IPS-20b (cell line): Measurements from ENCODE around the gene TEKT3.

ENCODE experiments used
- H3K27ac ChIP-seq: one replicate; pipeline ENCODE4 v1.5.1; 2013; ENCODE audit warnings: low read length
- H3K27me3 ChIP-seq: 2 replicates; pipeline ENCODE4 v1.6.1; 2013; ENCODE audit warnings: mild to moderate bottlenecking, low read length, inconsistent platforms; ENCODE audit not compliant: insufficient read depth
- H3K36me3 ChIP-seq: 2 replicates; pipeline ENCODE4 v1.6.1; 2013; ENCODE audit warnings: low read depth, mild to moderate bottlenecking, inconsistent platforms, low read length, moderate library complexity; ENCODE audit not compliant: insufficient read depth
- H3K4me1 ChIP-seq: 2 replicates; pipeline ENCODE4 v1.6.1; 2013; ENCODE audit warnings: mild to moderate bottlenecking, control low read depth, inconsistent platforms, low read length, moderate library complexity; ENCODE audit not compliant: insufficient read depth
- H3K4me3 ChIP-seq: 2 replicates; pipeline ENCODE4 v1.5.1; 2013; ENCODE audit warnings: mild to moderate bottlenecking, low read length, inconsistent platforms
- H3K9ac ChIP-seq: 2 replicates; pipeline ENCODE4 v1.6.1; 2013; ENCODE audit warnings: low read depth, mild to moderate bottlenecking, inconsistent platforms, low read length, moderate library complexity
- H3K9me3 ChIP-seq: 2 replicates; pipeline ENCODE4 v1.6.1; 2013; ENCODE audit warnings: mild to moderate bottlenecking, low read depth, low read length, inconsistent platforms; ENCODE audit not compliant: insufficient read depth

TEKT3 gene

DNA sequence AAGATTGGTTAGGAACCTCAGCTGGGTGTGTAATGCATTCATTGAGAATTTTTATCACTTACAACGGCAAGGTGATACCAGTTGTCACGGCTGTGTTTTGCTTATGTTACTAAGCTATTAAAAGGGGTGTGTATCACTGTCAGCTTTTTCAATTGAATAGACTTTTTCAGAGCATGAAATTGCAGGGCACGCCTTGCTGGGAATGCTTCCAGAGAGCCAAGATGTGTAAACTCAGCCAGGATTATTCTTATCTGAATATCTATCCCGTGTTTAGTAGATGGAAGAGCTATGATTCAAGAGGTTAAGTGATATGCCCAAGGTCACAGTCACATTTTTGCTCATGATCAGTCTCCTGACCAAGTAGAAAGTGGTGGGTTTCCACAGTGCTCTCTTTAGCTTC is 6.6 kb upstream of the TEKT3 start:
- Histone ChIP-seq H3K36me3 (no peaks in the 10 kb centered on the region), H3K4me3 (no peak overlapping the region), H3K27me3 (peaks cover 7% of the 10 kb centered on the region), H3K27ac (no peak overlapping the region), H3K4me1 (no peaks in the 10 kb centered on the region), H3K9ac (no peak overlapping the region), H3K9me3 (no peaks in the 10 kb centered on the region)

DNA sequence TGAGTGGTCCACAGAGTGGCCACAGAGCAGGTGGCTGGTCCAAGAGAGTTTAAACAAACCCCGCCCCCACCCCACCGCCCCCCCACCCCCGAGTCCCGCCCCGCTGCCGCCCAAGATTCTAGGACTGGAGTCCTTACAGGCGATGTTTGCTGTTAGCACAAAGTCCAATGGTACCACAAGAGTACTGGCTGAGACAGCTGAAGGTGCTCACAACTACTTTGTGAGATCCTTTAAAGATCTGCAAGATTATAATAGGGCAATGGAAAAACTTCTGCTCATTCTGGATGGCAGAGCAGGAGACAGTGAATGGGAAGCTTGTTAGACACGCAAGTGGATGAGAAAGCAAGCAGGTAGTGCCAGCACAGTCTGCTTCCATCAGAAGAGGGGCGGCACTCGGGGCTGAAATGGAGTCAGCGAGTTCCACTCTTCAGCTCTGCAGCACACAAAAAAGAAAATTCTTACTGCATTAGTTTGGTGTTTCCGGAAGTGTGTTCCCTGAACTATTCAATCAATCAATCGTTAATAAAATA is 4.7 kb upstream of the TEKT3 start:
- no peak overlapping the region for H3K4me3 ChIP-seq
- H3K36me3 ChIP-seq = no peaks in the 10 kb centered on the region
- no peak overlapping the region for H3K27ac ChIP-seq
- H3K9me3 ChIP-seq = no peaks in the 10 kb centered on the region
- H3K4me1 ChIP-seq = peaks cover 4% of the 10 kb centered on the region; the same call in 1 of the 2 replicates
- H3K9ac ChIP-seq = no peak overlapping the region
- H3K27me3 ChIP-seq = peaks cover 23% of the 10 kb centered on the region

DNA sequence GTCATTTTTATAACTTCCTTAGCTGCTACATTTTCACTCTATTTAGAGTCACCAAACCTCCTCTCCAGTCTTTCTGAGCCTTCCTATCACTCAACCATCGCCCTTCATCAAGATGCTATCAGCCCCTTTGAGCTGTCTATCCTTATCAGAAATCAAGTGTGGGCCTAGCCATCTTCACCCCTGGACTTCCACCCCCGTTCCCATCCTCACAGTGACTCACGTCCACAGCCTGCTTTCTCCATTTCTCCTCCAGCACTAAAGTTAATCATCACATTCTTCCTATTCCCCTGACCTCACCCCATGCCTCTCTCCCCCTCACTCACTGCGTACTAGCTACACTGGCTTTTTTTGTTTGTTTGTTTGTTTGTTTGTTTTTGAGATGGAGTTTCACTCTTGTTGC is 2.4 kb upstream of the TEKT3 start:
- Histone ChIP-seq H3K4me1 (peaks cover 4% of the 10 kb centered on the region; the same call in 1 of the 2 replicates), H3K27me3 (peaks cover 32% of the 10 kb centered on the region), H3K4me3 (no peak overlapping the region), H3K27ac (no peak overlapping the region), H3K9ac (no peak overlapping the region), H3K9me3 (no peaks in the 10 kb centered on the region), H3K36me3 (no peaks in the 10 kb centered on the region)

DNA sequence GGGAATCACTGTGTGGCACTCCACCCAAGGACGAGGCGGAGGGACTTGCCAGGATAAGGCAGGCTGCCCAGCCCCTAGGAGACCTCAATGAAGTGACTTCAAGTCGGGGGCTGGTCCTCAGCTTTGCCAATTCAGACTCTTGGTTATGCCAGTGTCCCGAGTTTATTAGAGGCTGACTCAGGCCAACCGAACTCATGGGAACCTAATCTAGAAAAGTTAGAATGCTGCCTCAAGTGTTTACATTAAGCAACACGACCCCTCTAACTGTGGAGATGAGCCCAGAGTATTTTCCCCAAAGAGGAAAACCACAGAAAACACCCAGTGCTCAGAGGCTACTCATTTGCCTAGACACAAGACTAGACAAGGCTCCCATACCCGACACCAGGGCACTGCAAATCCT is 1.1 kb upstream of the TEKT3 start:
- H3K27me3 ChIP-seq = peaks cover 32% of the 10 kb centered on the region
- H3K27ac ChIP-seq = no peak overlapping the region
- H3K36me3 ChIP-seq = no peaks in the 10 kb centered on the region
- H3K4me3 ChIP-seq = no peak overlapping the region
- H3K9ac ChIP-seq = no peak overlapping the region
- peaks cover 4% of the 10 kb centered on the region; the same call in 1 of the 2 replicates for H3K4me1 ChIP-seq
- 0 out of 2 replicates have a peak, but pooled peaks cover 5% of the 10 kb centered on the region for H3K9me3 ChIP-seq

DNA sequence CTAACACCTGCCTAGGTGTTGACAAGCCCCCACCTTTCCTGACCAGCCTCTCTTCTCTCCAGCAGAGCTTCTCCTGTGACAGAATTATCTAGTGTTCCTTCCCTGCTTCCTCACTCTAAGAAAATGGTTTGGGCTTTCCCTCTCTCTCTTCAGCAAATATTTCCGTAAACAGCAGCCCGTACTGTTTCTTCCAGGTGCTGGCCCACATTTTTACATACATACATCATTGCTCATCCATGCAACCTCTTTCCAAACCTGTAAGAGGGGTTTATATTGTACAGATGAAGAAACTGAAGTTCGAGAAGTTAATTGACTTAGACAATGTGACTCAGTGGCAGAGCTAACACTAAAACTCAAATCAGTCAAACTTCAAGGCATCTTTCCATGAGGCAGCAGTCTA is 569 bp upstream of the TEKT3 start:
- peaks cover 32% of the 10 kb centered on the region for H3K27me3 ChIP-seq
- H3K4me3 ChIP-seq = peak overlapping the region; percentile 94
- H3K36me3 ChIP-seq = no peaks in the 10 kb centered on the region
- H3K9me3 ChIP-seq = 0 out of 2 replicates have a peak, but pooled peaks cover 5% of the 10 kb centered on the region
- H3K9ac ChIP-seq = no peak overlapping the region
- H3K4me1 ChIP-seq = peaks cover 4% of the 10 kb centered on the region; the same call in 1 of the 2 replicates
- H3K27ac ChIP-seq = no peak overlapping the region

DNA sequence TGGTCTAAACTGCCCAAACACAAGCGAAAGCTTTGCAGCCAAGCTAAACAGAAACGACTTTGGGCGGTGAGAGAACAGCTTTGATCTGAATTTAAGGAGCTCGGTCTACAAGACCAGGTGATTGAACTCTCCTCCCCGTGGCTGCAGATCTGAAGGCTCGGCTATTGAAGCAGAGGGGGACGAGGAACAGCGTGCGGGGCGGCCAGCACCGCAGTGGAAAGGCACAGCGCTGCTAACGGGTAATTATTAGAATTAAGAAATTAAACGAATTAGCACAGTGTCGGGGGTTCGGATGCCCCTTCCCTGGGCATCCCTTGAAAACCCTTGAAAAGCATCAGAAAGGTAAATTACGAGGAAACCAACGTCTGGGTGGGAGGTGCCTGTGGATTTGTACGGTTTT is 431 bp downstream of the TEKT3 start:
- Histone ChIP-seq H3K4me1 (peaks cover 4% of the 10 kb centered on the region; the same call in 1 of the 2 replicates), H3K9me3 (0 out of 2 replicates have a peak, but pooled peaks cover 5% of the 10 kb centered on the region), H3K4me3 (peak overlapping the region; percentile 94), H3K36me3 (no peaks in the 10 kb centered on the region), H3K9ac (peak overlapping the region; percentile 65; the same call in 1 of the 2 replicates), H3K27ac (no peak overlapping the region), H3K27me3 (peaks cover 32% of the 10 kb centered on the region)

DNA sequence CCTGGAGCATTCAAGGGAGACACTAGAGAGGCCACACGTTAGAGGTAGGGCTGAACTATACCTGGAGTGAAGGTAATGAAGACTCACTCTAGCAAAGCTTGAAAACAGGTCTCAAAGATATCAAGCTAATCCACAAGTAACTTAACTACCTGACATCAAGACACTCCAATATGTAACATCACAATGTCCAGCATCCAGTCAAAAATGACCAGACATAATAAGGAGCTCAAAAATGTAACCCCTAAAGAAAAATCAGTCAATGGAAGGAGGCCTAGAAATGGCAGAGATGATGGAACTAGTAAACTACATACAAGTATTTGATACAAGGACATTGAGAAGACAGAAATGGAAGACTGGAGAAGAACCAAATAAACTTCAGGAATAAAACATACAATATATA is 6.0 kb downstream of the TEKT3 start:
- peaks cover 9% of the 10 kb centered on the region; the same call in 1 of the 2 replicates for H3K4me1 ChIP-seq
- no peak overlapping the region for H3K9ac ChIP-seq
- H3K36me3 ChIP-seq = no peaks in the 10 kb centered on the region
- H3K27ac ChIP-seq = no peak overlapping the region
- H3K27me3 ChIP-seq = peaks cover 3% of the 10 kb centered on the region
- H3K9me3 ChIP-seq = 0 out of 2 replicates have a peak, but pooled peaks cover 5% of the 10 kb centered on the region
- no peak overlapping the region for H3K4me3 ChIP-seq

DNA sequence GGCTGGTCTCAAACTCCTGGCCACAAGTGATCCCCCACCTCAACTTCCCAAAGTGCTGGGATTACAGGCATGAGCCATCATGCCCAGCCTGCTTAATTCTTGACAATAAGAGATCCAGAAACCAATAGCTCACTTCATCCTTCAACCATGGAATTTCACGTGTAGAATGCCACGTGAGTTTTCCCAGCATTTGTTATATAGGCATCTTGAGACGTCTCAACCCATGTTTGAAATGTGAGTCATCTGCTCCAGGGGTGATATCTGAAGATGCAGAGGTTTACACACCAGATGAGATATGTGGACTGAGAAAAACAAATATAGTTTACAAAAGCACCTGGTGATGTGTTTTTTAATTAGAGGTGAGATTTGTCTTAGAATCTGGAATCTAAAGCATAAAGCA is 7.1 kb downstream of the TEKT3 start:
- Histone ChIP-seq H3K9ac (no peak overlapping the region), H3K9me3 (0 out of 2 replicates have a peak, but pooled peaks cover 5% of the 10 kb centered on the region), H3K4me3 (no peak overlapping the region), H3K4me1 (peaks cover 9% of the 10 kb centered on the region; the same call in 1 of the 2 replicates), H3K27me3 (no peaks in the 10 kb centered on the region), H3K27ac (no peak overlapping the region), H3K36me3 (no peaks in the 10 kb centered on the region)

DNA sequence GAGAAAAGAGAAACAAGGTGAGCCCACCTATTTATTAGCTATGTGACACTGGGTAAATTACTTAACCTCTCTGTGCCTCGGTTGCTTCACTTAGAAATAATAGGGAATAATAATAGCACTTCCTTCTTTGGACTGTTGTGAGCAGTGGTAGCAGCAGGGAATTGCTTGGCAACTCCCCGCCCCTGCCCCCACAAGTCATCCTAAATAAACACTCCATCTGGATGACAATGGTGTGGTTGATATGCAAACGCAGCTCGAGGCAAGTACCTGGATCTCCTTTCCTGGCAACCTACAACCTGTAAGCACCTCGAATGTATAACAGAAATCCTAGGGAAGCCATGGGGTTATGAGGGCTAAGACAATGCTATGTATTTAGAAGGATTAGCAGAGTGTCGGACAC is 9.1 kb downstream of the TEKT3 start:
- Histone ChIP-seq H3K4me3 (peak overlapping the region; percentile 52), H3K4me1 (peaks cover 9% of the 10 kb centered on the region; the same call in 1 of the 2 replicates), H3K36me3 (no peaks in the 10 kb centered on the region), H3K27me3 (no peaks in the 10 kb centered on the region), H3K27ac (no peak overlapping the region), H3K9ac (no peak overlapping the region), H3K9me3 (no peaks in the 10 kb centered on the region)

DNA sequence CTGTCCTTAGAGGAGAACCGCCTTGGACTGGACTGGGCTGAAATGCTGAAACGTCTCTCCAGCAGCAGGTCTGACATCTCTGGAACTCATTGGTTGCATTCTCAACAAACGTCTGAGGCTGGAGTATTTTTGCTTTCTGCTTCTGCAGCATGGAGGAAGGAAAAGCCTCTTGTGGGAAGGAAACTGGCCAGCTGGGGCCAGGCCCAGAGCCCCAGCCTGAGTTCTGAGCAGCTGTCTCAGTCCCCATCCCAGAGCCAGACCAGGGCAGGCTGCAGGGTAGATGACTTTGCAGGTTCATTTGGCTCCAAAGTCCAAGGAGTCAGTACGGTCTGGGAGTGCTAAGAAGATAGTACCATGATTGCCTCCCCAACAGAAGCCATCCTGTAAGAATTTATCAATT is 18.3 kb downstream of the TEKT3 start:
- H3K4me3 ChIP-seq = no peak overlapping the region
- no peaks in the 10 kb centered on the region for H3K27me3 ChIP-seq
- H3K36me3 ChIP-seq = no peaks in the 10 kb centered on the region
- no peak overlapping the region for H3K27ac ChIP-seq
- H3K9me3 ChIP-seq = no peaks in the 10 kb centered on the region
- H3K9ac ChIP-seq = no peak overlapping the region
- no peaks in the 10 kb centered on the region for H3K4me1 ChIP-seq

DNA sequence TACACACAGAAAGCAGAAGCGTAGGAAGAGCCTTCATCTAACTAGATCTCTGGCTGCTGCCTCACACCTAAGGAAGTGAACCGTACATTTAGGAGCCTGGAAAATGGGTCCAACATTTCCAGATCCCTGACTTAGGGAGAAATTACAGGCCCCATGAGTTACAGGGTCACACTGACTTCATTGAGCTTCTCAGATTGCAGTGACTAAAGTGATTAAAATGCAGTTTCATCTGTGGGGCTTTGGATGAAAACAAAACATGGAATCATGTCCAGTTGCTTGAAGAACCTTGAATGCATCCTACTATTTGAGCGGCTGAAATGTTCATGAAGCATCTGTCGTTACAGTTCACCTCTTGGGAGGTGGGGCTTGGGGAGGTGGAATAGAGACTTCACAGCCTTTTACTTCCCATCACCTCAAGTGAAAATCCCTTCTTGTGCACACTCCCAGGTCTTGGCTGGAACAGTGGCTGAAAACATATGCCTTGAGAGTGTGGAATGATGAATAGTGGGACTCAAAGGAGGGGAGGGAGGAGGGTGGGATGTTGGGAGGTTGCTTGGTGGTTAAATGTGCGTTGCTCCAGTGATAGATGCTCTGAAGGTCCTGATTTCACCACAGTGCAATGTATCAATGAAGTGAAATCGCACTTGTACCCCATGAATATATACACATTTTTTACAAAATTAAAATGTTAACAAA is 19.7 kb downstream of the TEKT3 start:
- H3K4me1 ChIP-seq = no peaks in the 10 kb centered on the region
- H3K27me3 ChIP-seq = no peaks in the 10 kb centered on the region
- H3K9me3 ChIP-seq = no peaks in the 10 kb centered on the region
- H3K4me3 ChIP-seq = no peak overlapping the region
- no peak overlapping the region for H3K9ac ChIP-seq
- H3K27ac ChIP-seq = no peak overlapping the region
- H3K36me3 ChIP-seq = no peaks in the 10 kb centered on the region

DNA sequence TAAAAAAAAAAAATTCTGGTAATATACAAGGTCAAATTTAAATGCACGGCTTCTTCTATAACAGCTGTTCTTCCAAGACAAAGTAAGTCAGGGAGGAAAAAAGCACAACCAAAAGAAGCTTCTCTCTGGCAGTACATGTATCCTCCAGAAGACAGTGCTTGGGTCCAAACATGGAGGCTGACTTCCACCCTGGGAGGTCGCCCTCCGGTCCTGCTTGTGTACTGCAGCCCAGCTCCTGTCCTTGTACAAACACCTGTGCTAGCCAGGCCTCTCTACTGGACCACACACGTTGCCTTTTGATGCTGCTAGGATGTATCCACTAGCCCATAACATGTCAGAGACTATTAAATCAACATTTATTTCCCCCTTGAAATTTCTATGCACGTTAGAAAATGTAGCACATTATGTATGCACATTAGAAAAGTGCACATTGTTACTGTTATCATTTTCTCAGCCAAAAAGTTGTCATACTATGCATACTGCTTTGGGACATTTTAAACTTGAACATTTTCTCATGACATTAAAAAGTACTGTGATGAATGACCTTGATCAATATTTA is 21.9 kb downstream of the TEKT3 start:
- Histone ChIP-seq H3K9ac (no peak overlapping the region), H3K9me3 (no peaks in the 10 kb centered on the region), H3K36me3 (no peaks in the 10 kb centered on the region), H3K4me1 (no peaks in the 10 kb centered on the region), H3K27me3 (no peaks in the 10 kb centered on the region), H3K4me3 (no peak overlapping the region), H3K27ac (no peak overlapping the region)
